HepG2 (cell line): Measurements from ENCODE around the gene MATN1. TPM values are rescaled to one million over a fixed set of nuclear protein-coding genes. Genes with fewer than 3 reads are reported as not detected.

ENCODE experiments used
- ATAC-seq: fragments of 200-7000 bp; cut with Tn5 transposase; 3 replicates; pipeline ENCODE4 v1.9.1; 2020; ENCODE audit warnings: mild to moderate bottlenecking, moderate library complexity
- BruUV-seq: library from RNA; stranded (reverse); fragments of 400-500 nt; replicated peaks from 2 replicates; lab custom pipeline; 2021; lab: Mats Ljungman, UMichigan
- CTCF ChIA-PET: fragments of 300-600 bp; formaldehyde crosslinking; extraction: SDS; loops from one replicate; lab custom pipeline; 2021; ENCODE audit warnings: low total read pairs, inconsistent platforms, low intra/inter-chr PET ratio; lab: Yijun Ruan, JAX
- POLR2A ChIA-PET: fragments of 350-600 bp; sonication (Branson Sonifier 250); formaldehyde crosslinking; loops from one replicate; lab custom pipeline; 2020; ENCODE audit warnings: antibody characterized with exemption, inconsistent platforms; lab: Yijun Ruan, JAX
- DNase-seq: peaks from one replicate; pipeline ENCODE4 v3.0.0-alpha.2; 2015; ENCODE audit warnings: low spot score
- FAIRE-seq: peaks from 3 replicates; lab custom pipeline; 2011; peaks lifted over from hg19 to GRCh38; lab: Jason Lieb, UNC
- H2AFZ ChIP-seq: one replicate; pipeline ENCODE4 v1.6.1; 2011; ENCODE audit warnings: low read length, inconsistent platforms
- H3K27ac ChIP-seq: fragments of 300-600 bp; 3 replicates; pipeline ENCODE4 v1.8.0; 2011; ENCODE audit warnings: mixed run types, mild to moderate bottlenecking, mixed read lengths, low read length, inconsistent platforms; ENCODE audit not compliant: insufficient read depth; ENCODE audit errors: extremely low read length
- H3K27me3 ChIP-seq, 2 experiments: fragments of 200-600 bp in 1 of 2; 2 replicates in 1 of 2; 3 replicates in 1 of 2; pipeline versions ENCODE4 v1.6.0 to v1.8.0; 2011; ENCODE audit warnings: low read length in 2 of 2, mild to moderate bottlenecking in 2 of 2, moderate library complexity in 2 of 2, inconsistent platforms in 1 of 2; ENCODE audit not compliant: insufficient read depth in 2 of 2, control insufficient read depth in 1 of 2
- H3K36me3 ChIP-seq, 2 experiments: fragments of 200-600 bp in 1 of 2; replicated peaks in 1 of 2; 2 replicates in 1 of 2; 3 replicates in 1 of 2; pipeline versions ENCODE4 v1.5.1 to v1.8.0; 2011; ENCODE audit warnings: low read length in 2 of 2, inconsistent platforms in 1 of 2; ENCODE audit not compliant: insufficient read depth in 2 of 2, control insufficient read depth in 1 of 2
- H3K4me1 ChIP-seq: 2 replicates; pipeline ENCODE4 v1.5.1; 2012; ENCODE audit warnings: low read length, inconsistent platforms; ENCODE audit not compliant: insufficient read depth
- H3K4me2 ChIP-seq: 2 replicates; pipeline ENCODE4 v1.6.0; 2011; ENCODE audit warnings: low read depth, low read length, inconsistent platforms
- H3K4me3 ChIP-seq, 3 experiments: fragments of 200-600 bp in 1 of 3; sonication (generic), shearing (Covaris generic) in 1 of 3; replicated peaks in 1 of 3; 2 replicates each; pipeline ENCODE4 v1.5.1; 2011 to 2016; ENCODE audit warnings: low read length in 3 of 3, inconsistent platforms in 2 of 3, low read depth in 2 of 3, mild to moderate bottlenecking in 2 of 3, control low read depth in 1 of 3, mixed read lengths in 1 of 3; ENCODE audit not compliant: insufficient read depth in 1 of 3
- H3K79me2 ChIP-seq: one replicate; pipeline ENCODE4 v1.6.1; 2011; ENCODE audit warnings: low read length, inconsistent platforms; ENCODE audit not compliant: insufficient read depth
- H3K9ac ChIP-seq: 2 replicates; pipeline ENCODE4 v1.6.0; 2011; ENCODE audit warnings: mild to moderate bottlenecking, low read depth, low read length, inconsistent platforms; ENCODE audit not compliant: insufficient read depth
- H3K9me3 ChIP-seq: 2 replicates; pipeline ENCODE4 v1.5.1; 2012; ENCODE audit warnings: mild to moderate bottlenecking, low read length
- H4K20me1 ChIP-seq: 2 replicates; pipeline ENCODE4 v1.6.0; 2011; ENCODE audit warnings: inconsistent platforms, mild to moderate bottlenecking, low read length, moderate library complexity; ENCODE audit not compliant: insufficient read depth
- CBX1 ChIP-seq: IDR thresholded peaks from one replicate; pipeline ENCODE4 v1.6.1; 2016; ENCODE audit warnings: antibody characterized with exemption, low read depth
- ELF1 ChIP-seq: sonication (generic); formaldehyde crosslinking; IDR thresholded peaks from 2 replicates; pipeline ENCODE4 v1.4.0; 2020; ENCODE audit warnings: missing genetic modification reagents
- HNF4A ChIP-seq: sonication (generic); formaldehyde crosslinking; IDR thresholded peaks from 2 replicates; pipeline ENCODE4 v1.4.0; 2020; ENCODE audit warnings: missing genetic modification reagents
- LCORL ChIP-seq, 2 experiments: fragments of 450-650 bp in 1 of 2; sonication (generic) in 1 of 2; formaldehyde crosslinking in 1 of 2; IDR thresholded peaks; 2 replicates each; pipeline versions ENCODE4 v1.5.0 to v1.6.1; 2017 to 2020; ENCODE audit warnings: antibody characterized with exemption in 1 of 2, missing genetic modification reagents in 1 of 2
- NR2F1 ChIP-seq, 2 experiments: fragments of 450-650 bp in 1 of 2; formaldehyde crosslinking in 1 of 2; IDR thresholded peaks; 2 replicates each; pipeline versions ENCODE4 v1.5.0 to v1.6.1; 2016 to 2020; ENCODE audit warnings: mild to moderate bottlenecking in 1 of 2, missing compliant biosample characterization in 1 of 2, missing genetic modification reagents in 1 of 2, moderate library complexity in 1 of 2
- SAFB2 ChIP-seq: sonication (generic); formaldehyde crosslinking; IDR thresholded peaks from 2 replicates; pipeline ENCODE4 v1.5.1; 2020; ENCODE audit warnings: missing genetic modification reagents, low read depth, mild to moderate bottlenecking, borderline replicate concordance
- SIX4 ChIP-seq: sonication (generic); formaldehyde crosslinking; IDR thresholded peaks from 2 replicates; pipeline ENCODE4 v1.4.0; 2020; ENCODE audit warnings: missing genetic modification reagents
- SP5 ChIP-seq: IDR thresholded peaks from 2 replicates; pipeline ENCODE4 v1.6.1; 2016; ENCODE audit warnings: low read depth, borderline replicate concordance
- ZIK1 ChIP-seq: sonication (generic); formaldehyde crosslinking; IDR thresholded peaks from 2 replicates; pipeline ENCODE4 v1.5.0; 2020; ENCODE audit warnings: mild to moderate bottlenecking, low read depth, missing genetic modification reagents, borderline replicate concordance
- ZNF652 ChIP-seq: IDR thresholded peaks from 2 replicates; pipeline ENCODE4 v1.6.1; 2016; ENCODE audit warnings: low read depth, borderline replicate concordance
- ZNF75D ChIP-seq: sonication (generic); formaldehyde crosslinking; IDR thresholded peaks from 2 replicates; pipeline ENCODE4 v1.8.1; 2023; ENCODE audit warnings: missing genetic modification reagents, mild to moderate bottlenecking, borderline replicate concordance
- ZSCAN22 ChIP-seq: sonication (generic); formaldehyde crosslinking; IDR thresholded peaks from 2 replicates; pipeline ENCODE4 v1.4.0; 2020; ENCODE audit warnings: mild to moderate bottlenecking, missing genetic modification reagents
- WGBS: methylation state at CpG from one replicate; pipeline ENCODE4 v1.1.6; 2017; ENCODE audit warnings: low lambda C conversion rate; 5-methylcytosine and 5-hydroxymethylcytosine counted together
- in situ Hi-C: cut with HindIII; loops from 2 replicates; pipeline ENCODE4 v1.10.0; 2017; ENCODE audit warnings: low pct_unique_long_range_greater_than_20kb; ENCODE audit not compliant: extremely low pct_ligation_motif_present
- intact Hi-C: fragments of 100-400 bp; cut with micrococcal nuclease; formaldehyde crosslinking; loops from one replicate; pipeline ENCODE4 v1.10.0; 2022; ENCODE audit not compliant: unreplicated experiment
- polyA plus RNA-seq, 8 experiments: library from polyadenylated mRNA; depleted of rRNA in 3 of 8; stranded (reverse) in 7 of 8; unstranded in 1 of 8; fragments of >200 nt; fragmentation: Illumina TruSeq in 4 of 8; extraction: Trizol in 4 of 8; gene quantifications; 2 replicates each; pipeline versions ENCODE4 v1.2.1 to v1.2.3, GENCODE V29; 2011 to 2016; ENCODE audit warnings: low read depth in 4 of 8, missing spikeins in 1 of 8, mixed read lengths in 1 of 8; ENCODE audit not compliant: insufficient read depth in 1 of 8
- total RNA-seq, 5 experiments: library from RNA; depleted of rRNA; stranded (reverse); fragments of >200 nt; fragmentation: Illumina TruSeq; extraction: Trizol; gene quantifications; 2 replicates each; pipeline ENCODE4 v1.2.3, GENCODE V29; 2016; ENCODE audit warnings: low read depth in 1 of 5
- TF ChIP-seq, protein P1 (sequence below): sonication (generic); formaldehyde crosslinking; IDR thresholded peaks from 2 replicates; pipeline ENCODE4 v1.4.0; 2020; ENCODE audit warnings: missing genetic modification reagents
- TF ChIP-seq, protein P2 (sequence below): sonication (generic); formaldehyde crosslinking; IDR thresholded peaks from 2 replicates; pipeline ENCODE4 v1.9.0; 2021; ENCODE audit warnings: missing genetic modification reagents, mild to moderate bottlenecking, borderline replicate concordance

Gene MATN1
- total and polyA plus RNA-seq, 2 of the 13 experiments (the other 11 are each of a cell fraction or from before 2014, with no cell fraction given) = 0.04 to 0.05 TPM

GRCh38 chr1:30721812-30722537 lies 1.4 kb downstream of the MATN1 start:
- BruUV-seq = no TSS peak
- H4K20me1 ChIP-seq = no peaks in the 10 kb centered on the region; the same call in 1 of the 2 replicates
- POLR2A ChIA-PET = no interaction called here
- CTCF ChIA-PET = interaction anchor here (5.3 kb wide), 1 partner anchor 56 kb away, joined by 73 read pairs; no protein-coding TSS in a partner anchor
- FAIRE-seq (no peak), DNase-seq (no peak)
- H3K9ac ChIP-seq = no peak overlapping the region
- H3K27ac ChIP-seq = no peak overlapping the region
- no peaks in the 10 kb centered on the region for H3K9me3 ChIP-seq
- H3K4me1 ChIP-seq = peaks cover 11% of the 10 kb centered on the region
- in situ Hi-C loops (no loop called here), intact Hi-C loops (no loop called here)
- H3K79me2 ChIP-seq = no peaks in the 10 kb centered on the region
- WGBS = no CpG with 5 or more reads among the region's 9 CpGs
- H2AFZ ChIP-seq = no peak overlapping the region
- 0 out of 2 replicates have a peak, but pooled peaks have one; percentile 16 for TF ChIP-seq LCORL (IDR thresholded peaks at IDR 0.05)
- TF ChIP-seq LCORL (CRISPR knock-in tag; IDR thresholded peaks at IDR 0.05) = no peak
- no peak for TF ChIP-seq NR2F1 (CRISPR knock-in tag; IDR thresholded peaks at IDR 0.05)
- TF ChIP-seq, all 625 proteins: peak for 1
- Histone ChIP-seq H3K36me3 (no peaks in the 10 kb centered on the region), H3K27me3 (no peaks in the 10 kb centered on the region), H3K4me3 (no peak overlapping the region), H3K4me2 (no peak overlapping the region)
- ATAC-seq = no peak

DNA sequence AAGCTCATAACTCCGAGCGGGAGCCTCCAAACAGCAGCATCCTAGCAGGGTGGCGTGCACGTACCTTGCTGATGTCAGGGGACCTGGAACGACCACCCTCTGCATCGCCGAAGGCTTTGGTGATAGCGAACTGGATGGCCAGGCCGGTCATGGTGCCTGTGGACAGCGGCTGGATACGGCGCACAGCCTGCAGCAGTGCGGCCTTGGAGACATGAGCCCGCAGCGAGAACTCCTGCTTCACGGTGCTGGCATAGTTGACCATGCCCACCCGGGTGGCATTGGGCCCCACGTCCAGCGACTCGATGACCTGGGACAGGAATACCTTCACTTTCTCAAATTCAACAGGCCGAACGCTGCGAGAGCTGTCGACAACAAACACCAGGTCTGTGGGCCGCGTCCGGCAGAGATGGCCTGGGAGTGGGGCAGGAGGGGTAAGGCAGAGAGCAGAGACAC lies 2.0 kb downstream of the MATN1 start:
- Histone ChIP-seq H4K20me1 (no peaks in the 10 kb centered on the region; the same call in 1 of the 2 replicates), H3K36me3 (no peaks in the 10 kb centered on the region), H3K9me3 (no peaks in the 10 kb centered on the region), H3K4me3 (no peak overlapping the region), H3K4me2 (no peak overlapping the region), H3K4me1 (peaks cover 11% of the 10 kb centered on the region), H2AFZ (no peak overlapping the region), H3K9ac (no peak overlapping the region), H3K79me2 (no peaks in the 10 kb centered on the region), H3K27ac (no peak overlapping the region), H3K27me3 (no peaks in the 10 kb centered on the region)
- DNase-seq (no peak), ATAC-seq (no peak), FAIRE-seq (no peak)
- intact Hi-C loops = no loop called here
- no CpG with 5 or more reads among the region's 27 CpGs for WGBS
- in situ Hi-C loops = no loop called here
- CTCF ChIA-PET = interaction anchor here (3.2 to 5.3 kb wide), 2 partner anchors 57 to 61 kb away, joined by 27 to 73 read pairs; no protein-coding TSS in a partner anchor
- POLR2A ChIA-PET = no interaction called here
- BruUV-seq = no TSS peak
- TF ChIP-seq HNF4A (CRISPR knock-in tag) (no peak), SAFB2 (CRISPR knock-in tag) (no peak), ZNF652 (CRISPR knock-in tag) (no peak), SP5 (CRISPR knock-in tag) (no peak), SIX4 (no peak), ZIK1 (CRISPR knock-in tag) (no peak), CBX1 (no peak), ZSCAN22 (CRISPR knock-in tag) (no peak), ZNF75D (no peak), ELF1 (CRISPR knock-in tag) (no peak)
- TF ChIP-seq, protein P1, sequence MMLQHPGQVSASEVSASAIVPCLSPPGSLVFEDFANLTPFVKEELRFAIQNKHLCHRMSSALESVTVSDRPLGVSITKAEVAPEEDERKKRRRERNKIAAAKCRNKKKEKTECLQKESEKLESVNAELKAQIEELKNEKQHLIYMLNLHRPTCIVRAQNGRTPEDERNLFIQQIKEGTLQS = no peak
- TF ChIP-seq, protein P2, sequence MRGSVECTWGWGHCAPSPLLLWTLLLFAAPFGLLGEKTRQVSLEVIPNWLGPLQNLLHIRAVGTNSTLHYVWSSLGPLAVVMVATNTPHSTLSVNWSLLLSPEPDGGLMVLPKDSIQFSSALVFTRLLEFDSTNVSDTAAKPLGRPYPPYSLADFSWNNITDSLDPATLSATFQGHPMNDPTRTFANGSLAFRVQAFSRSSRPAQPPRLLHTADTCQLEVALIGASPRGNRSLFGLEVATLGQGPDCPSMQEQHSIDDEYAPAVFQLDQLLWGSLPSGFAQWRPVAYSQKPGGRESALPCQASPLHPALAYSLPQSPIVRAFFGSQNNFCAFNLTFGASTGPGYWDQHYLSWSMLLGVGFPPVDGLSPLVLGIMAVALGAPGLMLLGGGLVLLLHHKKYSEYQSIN (CRISPR knock-in tag) = no peak
